Mucosa of stomach (tissue), 1 donor: Measurements from ENCODE around the gene PALD1.

Experiments used
- H3K27me3 ChIP-seq: one replicate; pipeline ENCODE4 v1.7.0; 2013; ENCODE audit warnings: mild to moderate bottlenecking, low read length; ENCODE audit not compliant: control insufficient read depth, insufficient read depth
- H3K36me3 ChIP-seq: one replicate; pipeline ENCODE4 v1.7.0; 2013; ENCODE audit warnings: low read length; ENCODE audit not compliant: control insufficient read depth, insufficient read depth
- H3K4me1 ChIP-seq: one replicate; pipeline ENCODE4 v1.7.0; 2013; ENCODE audit warnings: mild to moderate bottlenecking, low read length; ENCODE audit not compliant: control insufficient read depth, insufficient read depth
- H3K4me3 ChIP-seq: one replicate; pipeline ENCODE4 v1.7.0; 2013; ENCODE audit warnings: low read length
- H3K9ac ChIP-seq: one replicate; pipeline ENCODE4 v1.7.0; 2013; ENCODE audit warnings: mild to moderate bottlenecking, low read length, moderate library complexity
- H3K9me3 ChIP-seq: one replicate; pipeline ENCODE4 v1.7.0; 2013; ENCODE audit warnings: mild to moderate bottlenecking, low read length, moderate library complexity; ENCODE audit not compliant: control insufficient read depth
- donor health status: Pancreatic carcinoma.

PALD1 gene

GRCh38 chr10:70523057-70523456 is 44.5 kb downstream of the PALD1 start:
- Histone ChIP-seq H3K36me3 (no peaks in the 10 kb centered on the region), H3K4me3 (no peak overlapping the region), H3K27me3 (no peaks in the 10 kb centered on the region), H3K4me1 (no peaks in the 10 kb centered on the region), H3K9ac (no peak overlapping the region), H3K9me3 (no peaks in the 10 kb centered on the region)

GRCh38 chr10:70523549-70523948 is 45.0 kb downstream of the PALD1 start:
- H3K36me3 ChIP-seq: no peaks in the 10 kb centered on the region
- H3K9ac ChIP-seq: no peak overlapping the region
- H3K27me3 ChIP-seq: no peaks in the 10 kb centered on the region
- H3K4me1 ChIP-seq: no peaks in the 10 kb centered on the region
- no peak overlapping the region for H3K4me3 ChIP-seq
- H3K9me3 ChIP-seq: no peaks in the 10 kb centered on the region

- Histone ChIP-seq H3K27me3 (no peaks in the 10 kb centered on the region), H3K4me1 (no peaks in the 10 kb centered on the region), H3K9ac (no peak overlapping the region), H3K36me3 (no peaks in the 10 kb centered on the region), H3K9me3 (no peaks in the 10 kb centered on the region), H3K4me3 (no peak overlapping the region)
These were observed 49.7 kb downstream of the PALD1 start for GRCh38 chr10:70528314-70528713.

- no peak overlapping the region for H3K9ac ChIP-seq
These were observed 50.3 kb downstream of the PALD1 start for GRCh38 chr10:70528741-70529362.

GRCh38 chr10:70529848-70530247 is 51.3 kb downstream of the PALD1 start:
- no peak overlapping the region for H3K4me3 ChIP-seq
- H3K4me1 ChIP-seq: no peaks in the 10 kb centered on the region
- H3K9me3 ChIP-seq: no peaks in the 10 kb centered on the region
- no peak overlapping the region for H3K9ac ChIP-seq
- no peaks in the 10 kb centered on the region for H3K27me3 ChIP-seq
- no peaks in the 10 kb centered on the region for H3K36me3 ChIP-seq

More at GRCh38 chr10:70528741-70529362, 50.3 kb downstream of the PALD1 start:
- Histone ChIP-seq H3K36me3 (no peaks in the 10 kb centered on the region), H3K9me3 (no peaks in the 10 kb centered on the region), H3K4me3 (no peak overlapping the region), H3K27me3 (no peaks in the 10 kb centered on the region), H3K4me1 (no peaks in the 10 kb centered on the region)

GRCh38 chr10:70530315-70530714 is 51.7 kb downstream of the PALD1 start:
- Histone ChIP-seq H3K9me3 (no peaks in the 10 kb centered on the region), H3K36me3 (no peaks in the 10 kb centered on the region), H3K9ac (no peak overlapping the region), H3K4me1 (no peaks in the 10 kb centered on the region), H3K27me3 (no peaks in the 10 kb centered on the region), H3K4me3 (no peak overlapping the region)

GRCh38 chr10:70532554-70533188 is 54.1 kb downstream of the PALD1 start:
- no peaks in the 10 kb centered on the region for H3K27me3 ChIP-seq
- no peak overlapping the region for H3K9ac ChIP-seq
- H3K9me3 ChIP-seq: no peaks in the 10 kb centered on the region
- no peak overlapping the region for H3K4me3 ChIP-seq
- no peaks in the 10 kb centered on the region for H3K4me1 ChIP-seq
- H3K36me3 ChIP-seq: no peaks in the 10 kb centered on the region

GRCh38 chr10:70533189-70533558 is 54.6 kb downstream of the PALD1 start:
- Histone ChIP-seq H3K27me3 (no peaks in the 10 kb centered on the region), H3K4me3 (no peak overlapping the region), H3K4me1 (peaks cover 4% of the 10 kb centered on the region), H3K9ac (no peak overlapping the region), H3K36me3 (no peaks in the 10 kb centered on the region), H3K9me3 (no peaks in the 10 kb centered on the region)

GRCh38 chr10:70534281-70534680 is 55.7 kb downstream of the PALD1 start:
- H3K27me3 ChIP-seq: no peaks in the 10 kb centered on the region
- peaks cover 4% of the 10 kb centered on the region for H3K4me1 ChIP-seq
- no peak overlapping the region for H3K4me3 ChIP-seq
- no peaks in the 10 kb centered on the region for H3K9me3 ChIP-seq
- no peak overlapping the region for H3K9ac ChIP-seq
- no peaks in the 10 kb centered on the region for H3K36me3 ChIP-seq

- H3K9me3 ChIP-seq: no peaks in the 10 kb centered on the region
- no peak overlapping the region for H3K4me3 ChIP-seq
- no peak overlapping the region for H3K9ac ChIP-seq
- H3K27me3 ChIP-seq: no peaks in the 10 kb centered on the region
- no peaks in the 10 kb centered on the region for H3K36me3 ChIP-seq
- H3K4me1 ChIP-seq: peaks cover 4% of the 10 kb centered on the region
These were observed 56.4 kb downstream of the PALD1 start for GRCh38 chr10:70535001-70535400.

- peaks cover 4% of the 10 kb centered on the region for H3K4me1 ChIP-seq
- no peaks in the 10 kb centered on the region for H3K36me3 ChIP-seq
- H3K4me3 ChIP-seq: no peak overlapping the region
- H3K27me3 ChIP-seq: no peaks in the 10 kb centered on the region
- no peaks in the 10 kb centered on the region for H3K9me3 ChIP-seq
- H3K9ac ChIP-seq: no peak overlapping the region
These were observed 56.9 kb downstream of the PALD1 start for GRCh38 chr10:70535451-70535850.

GRCh38 chr10:70536196-70536861 is 57.8 kb downstream of the PALD1 start:
- no peaks in the 10 kb centered on the region for H3K36me3 ChIP-seq
- no peaks in the 10 kb centered on the region for H3K9me3 ChIP-seq
- peaks cover 4% of the 10 kb centered on the region for H3K4me1 ChIP-seq
- H3K27me3 ChIP-seq: no peaks in the 10 kb centered on the region
- H3K4me3 ChIP-seq: no peak overlapping the region
- no peak overlapping the region for H3K9ac ChIP-seq
